ENCODE data around the gene PICK1. TPM values are rescaled to one million over a fixed set of nuclear protein-coding genes. Genes with fewer than 3 reads are reported as not detected.

Gene PICK1
- total and polyA plus RNA-seq, 2 of the 13 experiments (the other 11 are each of a cell fraction or from before 2014, with no cell fraction given) = 19.3 to 25.3 TPM

DNA sequence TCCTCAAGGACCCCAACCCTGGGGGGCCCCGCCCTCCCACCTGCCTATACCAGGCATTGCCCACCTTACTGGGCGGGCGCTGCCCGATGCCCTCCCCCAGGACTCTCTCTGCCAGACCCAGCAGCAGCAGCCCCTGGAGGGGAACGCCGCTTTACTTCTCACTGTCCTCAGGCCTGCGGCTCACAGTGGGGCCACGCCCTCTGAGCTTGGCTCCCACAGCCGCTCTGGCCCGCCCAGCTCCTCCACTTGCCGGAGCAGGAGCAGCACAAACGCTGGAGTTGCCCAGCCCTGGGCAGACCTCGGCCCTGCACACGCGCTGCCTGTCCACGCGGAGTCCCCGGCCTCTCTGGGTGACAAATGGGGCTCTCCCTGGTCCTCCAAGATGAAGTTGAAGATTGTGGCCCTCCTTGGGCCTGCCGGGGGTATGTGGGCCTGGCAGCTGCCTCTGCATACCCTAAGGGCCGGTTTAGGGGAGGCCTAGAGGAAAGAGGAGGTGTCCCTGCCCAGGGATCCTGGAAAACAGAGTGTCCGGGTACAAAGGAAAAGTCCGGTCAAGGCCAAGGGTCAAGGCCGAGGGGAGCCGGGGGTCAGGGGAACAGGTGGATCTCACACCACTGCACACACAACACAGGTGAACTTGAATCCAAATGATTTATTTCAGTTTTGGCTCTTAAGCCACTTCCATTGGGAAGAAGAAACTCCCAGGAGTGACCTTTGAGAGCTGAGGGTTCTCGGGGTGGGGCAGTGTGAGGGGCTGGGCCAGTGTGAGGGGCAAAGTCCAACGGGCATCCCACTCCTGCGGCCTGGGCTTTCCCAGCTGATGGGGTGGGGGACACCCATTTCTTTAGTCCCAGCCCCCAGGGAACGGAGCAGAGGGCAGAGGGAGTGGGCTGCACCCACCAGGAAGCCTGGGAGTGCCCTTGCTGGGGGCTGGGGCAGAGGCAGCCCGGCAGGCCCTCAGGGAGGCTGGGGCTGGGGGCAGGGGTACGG is 54.0 kb downstream of the PICK1 start (continued):
- TF ChIP-seq MXI1 (IDR thresholded peaks at IDR 0.05; ENCODE audit: borderline replicate concordance, low read depth, low read length) = no peak; the same call in 2 of the 3 replicates
- no peak for TF ChIP-seq HOXA9 (CRISPR knock-in tag; IDR thresholded peaks at IDR 0.05; ENCODE audit: borderline replicate concordance)
- TF ChIP-seq, protein P1, sequence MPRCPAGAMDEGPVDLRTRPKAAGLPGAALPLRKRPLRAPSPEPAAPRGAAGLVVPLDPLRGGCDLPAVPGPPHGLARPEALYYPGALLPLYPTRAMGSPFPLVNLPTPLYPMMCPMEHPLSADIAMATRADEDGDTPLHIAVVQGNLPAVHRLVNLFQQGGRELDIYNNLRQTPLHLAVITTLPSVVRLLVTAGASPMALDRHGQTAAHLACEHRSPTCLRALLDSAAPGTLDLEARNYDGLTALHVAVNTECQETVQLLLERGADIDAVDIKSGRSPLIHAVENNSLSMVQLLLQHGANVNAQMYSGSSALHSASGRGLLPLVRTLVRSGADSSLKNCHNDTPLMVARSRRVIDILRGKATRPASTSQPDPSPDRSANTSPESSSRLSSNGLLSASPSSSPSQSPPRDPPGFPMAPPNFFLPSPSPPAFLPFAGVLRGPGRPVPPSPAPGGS (CRISPR knock-in tag; IDR thresholded peaks at IDR 0.05) = 0 out of 2 replicates have a peak, but pooled peaks have one; percentile 21
- no peak for TF ChIP-seq MXD4 (CRISPR knock-in tag; IDR thresholded peaks at IDR 0.05)
- TF ChIP-seq XRCC5 (optimal IDR thresholded peaks at IDR 0.05; ENCODE audit: low read length) = no peak
- TF ChIP-seq, protein P2, sequence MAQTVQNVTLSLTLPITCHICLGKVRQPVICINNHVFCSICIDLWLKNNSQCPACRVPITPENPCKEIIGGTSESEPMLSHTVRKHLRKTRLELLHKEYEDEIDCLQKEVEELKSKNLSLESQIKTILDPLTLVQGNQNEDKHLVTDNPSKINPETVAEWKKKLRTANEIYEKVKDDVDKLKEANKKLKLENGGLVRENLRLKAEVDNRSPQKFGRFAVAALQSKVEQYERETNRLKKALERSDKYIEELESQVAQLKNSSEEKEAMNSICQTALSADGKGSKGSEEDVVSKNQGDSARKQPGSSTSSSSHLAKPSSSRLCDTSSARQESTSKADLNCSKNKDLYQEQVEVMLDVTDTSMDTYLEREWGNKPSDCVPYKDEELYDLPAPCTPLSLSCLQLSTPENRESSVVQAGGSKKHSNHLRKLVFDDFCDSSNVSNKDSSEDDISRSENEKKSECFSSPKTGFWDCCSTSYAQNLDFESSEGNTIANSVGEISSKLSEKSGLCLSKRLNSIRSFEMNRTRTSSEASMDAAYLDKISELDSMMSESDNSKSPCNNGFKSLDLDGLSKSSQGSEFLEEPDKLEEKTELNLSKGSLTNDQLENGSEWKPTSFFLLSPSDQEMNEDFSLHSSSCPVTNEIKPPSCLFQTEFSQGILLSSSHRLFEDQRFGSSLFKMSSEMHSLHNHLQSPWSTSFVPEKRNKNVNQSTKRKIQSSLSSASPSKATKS (CRISPR knock-in tag; IDR thresholded peaks at IDR 0.05) = no peak
- no peak for TF ChIP-seq FOXO1 (CRISPR knock-in tag; IDR thresholded peaks at IDR 0.05)
- no peak for TF ChIP-seq KDM3A (CRISPR knock-in tag; IDR thresholded peaks at IDR 0.05; ENCODE audit: low read depth)
- no peak for TF ChIP-seq ZNF660 (CRISPR knock-in tag; IDR thresholded peaks at IDR 0.05; ENCODE audit: borderline replicate concordance, low read depth)
- no peak for TF ChIP-seq ZNF17 (CRISPR knock-in tag; IDR thresholded peaks at IDR 0.05)
- no peak for TF ChIP-seq ZNF556 (CRISPR knock-in tag; IDR thresholded peaks at IDR 0.05; ENCODE audit: borderline replicate concordance)
- no peak for TF ChIP-seq ZFP62 (CRISPR knock-in tag; IDR thresholded peaks at IDR 0.05)
- TF ChIP-seq, protein P3, sequence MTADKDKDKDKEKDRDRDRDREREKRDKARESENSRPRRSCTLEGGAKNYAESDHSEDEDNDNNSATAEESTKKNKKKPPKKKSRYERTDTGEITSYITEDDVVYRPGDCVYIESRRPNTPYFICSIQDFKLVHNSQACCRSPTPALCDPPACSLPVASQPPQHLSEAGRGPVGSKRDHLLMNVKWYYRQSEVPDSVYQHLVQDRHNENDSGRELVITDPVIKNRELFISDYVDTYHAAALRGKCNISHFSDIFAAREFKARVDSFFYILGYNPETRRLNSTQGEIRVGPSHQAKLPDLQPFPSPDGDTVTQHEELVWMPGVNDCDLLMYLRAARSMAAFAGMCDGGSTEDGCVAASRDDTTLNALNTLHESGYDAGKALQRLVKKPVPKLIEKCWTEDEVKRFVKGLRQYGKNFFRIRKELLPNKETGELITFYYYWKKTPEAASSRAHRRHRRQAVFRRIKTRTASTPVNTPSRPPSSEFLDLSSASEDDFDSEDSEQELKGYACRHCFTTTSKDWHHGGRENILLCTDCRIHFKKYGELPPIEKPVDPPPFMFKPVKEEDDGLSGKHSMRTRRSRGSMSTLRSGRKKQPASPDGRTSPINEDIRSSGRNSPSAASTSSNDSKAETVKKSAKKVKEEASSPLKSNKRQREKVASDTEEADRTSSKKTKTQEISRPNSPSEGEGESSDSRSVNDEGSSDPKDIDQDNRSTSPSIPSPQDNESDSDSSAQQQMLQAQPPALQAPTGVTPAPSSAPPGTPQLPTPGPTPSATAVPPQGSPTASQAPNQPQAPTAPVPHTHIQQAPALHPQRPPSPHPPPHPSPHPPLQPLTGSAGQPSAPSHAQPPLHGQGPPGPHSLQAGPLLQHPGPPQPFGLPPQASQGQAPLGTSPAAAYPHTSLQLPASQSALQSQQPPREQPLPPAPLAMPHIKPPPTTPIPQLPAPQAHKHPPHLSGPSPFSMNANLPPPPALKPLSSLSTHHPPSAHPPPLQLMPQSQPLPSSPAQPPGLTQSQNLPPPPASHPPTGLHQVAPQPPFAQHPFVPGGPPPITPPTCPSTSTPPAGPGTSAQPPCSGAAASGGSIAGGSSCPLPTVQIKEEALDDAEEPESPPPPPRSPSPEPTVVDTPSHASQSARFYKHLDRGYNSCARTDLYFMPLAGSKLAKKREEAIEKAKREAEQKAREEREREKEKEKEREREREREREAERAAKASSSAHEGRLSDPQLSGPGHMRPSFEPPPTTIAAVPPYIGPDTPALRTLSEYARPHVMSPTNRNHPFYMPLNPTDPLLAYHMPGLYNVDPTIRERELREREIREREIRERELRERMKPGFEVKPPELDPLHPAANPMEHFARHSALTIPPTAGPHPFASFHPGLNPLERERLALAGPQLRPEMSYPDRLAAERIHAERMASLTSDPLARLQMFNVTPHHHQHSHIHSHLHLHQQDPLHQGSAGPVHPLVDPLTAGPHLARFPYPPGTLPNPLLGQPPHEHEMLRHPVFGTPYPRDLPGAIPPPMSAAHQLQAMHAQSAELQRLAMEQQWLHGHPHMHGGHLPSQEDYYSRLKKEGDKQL (CRISPR knock-in tag; IDR thresholded peaks at IDR 0.05; ENCODE audit: low read depth) = no peak
- TF ChIP-seq CAMTA2 (CRISPR knock-in tag; IDR thresholded peaks at IDR 0.05; ENCODE audit: borderline replicate concordance) = no peak
- no peak for TF ChIP-seq TBP (CRISPR knock-in tag; IDR thresholded peaks at IDR 0.05)

All from HepG2 (cell line).